Stimulated activated CD4-positive, alpha-beta T cell treated with anti-CD3 and anti-CD28 coated beads, Interleukin-2, amount 100 ng/mL, for 48 hours (primary cell): ENCODE data around the gene ZNF182.
A peak's percentile ranks its signal among the peaks of the same experiment; 100 is the strongest.
"Not testable (repeated sequence)": the region's sequence is repeated elsewhere in the genome, so short reads cannot be mapped to it uniquely, and the experiment has no call there.

ENCODE experiments used
- DNase-seq, 2 donors: peaks; one replicate each; pipeline ENCODE4 v3.0.0-alpha.2; 2020

Gene ZNF182

GRCh38 chrX:48003758-48004457, at the start of gene ZNF182:
Gene ZNF182 (minus strand): TSS chrX:48003989. CDS start chrX:48002609, 1,380 bp downstream.
- DNase-seq, result peak; percentile 77 to 86

- no peak for DNase-seq
Measured at GRCh38 chrX:48046846-48047245, 43.1 kb upstream of the ZNF182 start.

GRCh38 chrX:48045410-48046311, 41.9 kb upstream of the ZNF182 start:
- DNase-seq, result no peak

GRCh38 chrX:48043056-48043455, 39.3 kb upstream of the ZNF182 start:
- DNase-seq, result no peak

- no peak for DNase-seq
Measured at GRCh38 chrX:48035891-48036290, 32.1 kb upstream of the ZNF182 start.

GRCh38 chrX:48030641-48031173, 26.9 kb upstream of the ZNF182 start:
- DNase-seq, result not testable (repeated sequence)

GRCh38 chrX:48030237-48030636, 26.4 kb upstream of the ZNF182 start:
- no peak for DNase-seq

GRCh38 chrX:48028091-48028490, 24.3 kb upstream of the ZNF182 start:
- no peak for DNase-seq

GRCh38 chrX:48027545-48027944, 23.8 kb upstream of the ZNF182 start:
- DNase-seq, result not testable (repeated sequence)

GRCh38 chrX:48025561-48025960, 21.8 kb upstream of the ZNF182 start:
- DNase-seq, result peak in 1 of 2 donors; percentile 31

- no peak for DNase-seq
Measured at GRCh38 chrX:48022738-48023137, 18.9 kb upstream of the ZNF182 start.

GRCh38 chrX:48022100-48022499, 18.3 kb upstream of the ZNF182 start:
- DNase-seq, result no peak

- peak; percentile 56 to 64 for DNase-seq
Measured at GRCh38 chrX:48021026-48021900, 17.5 kb upstream of the ZNF182 start.

GRCh38 chrX:48020472-48020871, 16.7 kb upstream of the ZNF182 start:
- peak in 1 of 2 donors; percentile 2 for DNase-seq

GRCh38 chrX:48019892-48020291, 16.1 kb upstream of the ZNF182 start:
- DNase-seq, result not testable (repeated sequence)

GRCh38 chrX:48016583-48017310, 13.0 kb upstream of the ZNF182 start:
- DNase-seq, result not testable (repeated sequence)

- DNase-seq, result not testable (repeated sequence)
Measured at GRCh38 chrX:48009445-48009960, 5.7 kb upstream of the ZNF182 start.

- not testable (repeated sequence) for DNase-seq
Measured at GRCh38 chrX:48006688-48007087, 2.9 kb upstream of the ZNF182 start, which contains the start of gene SPACA5. Gene SPACA5 (plus strand): TSS chrX:48006988. CDS start chrX:48007803, 815 bp downstream.

GRCh38 chrX:48003367-48003757, 427 bp downstream of the ZNF182 start:
- DNase-seq, result no peak

GRCh38 chrX:48002929-48003328, 860 bp downstream of the ZNF182 start:
- DNase-seq, result no peak

GRCh38 chrX:48002319-48002718, 1.5 kb downstream of the ZNF182 start:
- no peak for DNase-seq
